GM23338 (cell line): ENCODE results near the gene NTN1. TPM values are rescaled to one million over a fixed set of nuclear protein-coding genes. Genes with fewer than 3 reads are reported as not detected.

ENCODE experiments used
- ATAC-seq: fragments of 200-7000 bp; cut with Tn5 transposase; 3 replicates; pipeline ENCODE4 v1.9.1; 2020
- DNase-seq: peaks from one replicate; pipeline ENCODE4 v3.0.0-alpha.2; 2015; ENCODE audit warnings: low spot score
- H2AFZ ChIP-seq: fragments of 200-600 bp; sonication (generic); 2 replicates; pipeline ENCODE4 v1.8.0; 2016; ENCODE audit warnings: antibody characterized with exemption, mild to moderate bottlenecking, moderate library complexity
- H3F3A ChIP-seq: fragments of 200-600 bp; sonication (generic); replicated peaks from 2 replicates; pipeline ENCODE4 v1.8.0; 2017; ENCODE audit warnings: antibody characterized with exemption, mixed run types, low read depth
- H3K27ac ChIP-seq: fragments of 200-600 bp; sonication (generic); 2 replicates; pipeline ENCODE4 v1.6.1; 2016; ENCODE audit warnings: low read depth
- H3K27me3 ChIP-seq: fragments of 200-600 bp; sonication (generic); 2 replicates; pipeline ENCODE4 v1.8.0; 2016; ENCODE audit warnings: mild to moderate bottlenecking, mixed run types, moderate library complexity; ENCODE audit not compliant: insufficient read depth
- H3K36me3 ChIP-seq: fragments of 200-600 bp; sonication (generic); 2 replicates; pipeline ENCODE4 v1.8.0; 2016; ENCODE audit warnings: mild to moderate bottlenecking; ENCODE audit not compliant: insufficient read depth
- H3K4me1 ChIP-seq: fragments of 200-600 bp; sonication (generic); 2 replicates; pipeline ENCODE4 v1.8.0; 2016; ENCODE audit warnings: mild to moderate bottlenecking, moderate library complexity; ENCODE audit not compliant: insufficient read depth
- H3K4me2 ChIP-seq: fragments of 200-600 bp; sonication (generic); 2 replicates; pipeline ENCODE4 v1.7.1; 2017; ENCODE audit warnings: mixed run types
- H3K4me3 ChIP-seq: fragments of 200-600 bp; sonication (generic); 2 replicates; pipeline ENCODE4 v1.6.1; 2016; ENCODE audit warnings: mixed run types
- H3K79me2 ChIP-seq: fragments of 200-600 bp; sonication (generic); replicated peaks from 2 replicates; pipeline ENCODE4 v1.8.0; 2017; ENCODE audit warnings: mild to moderate bottlenecking; ENCODE audit not compliant: insufficient read depth
- H3K9me2 ChIP-seq: fragments of 200-600 bp; sonication (generic); 2 replicates; pipeline ENCODE4 v1.8.0; 2017; ENCODE audit not compliant: insufficient read depth
- H4K20me1 ChIP-seq: fragments of 200-600 bp; sonication (generic); replicated peaks from 2 replicates; pipeline ENCODE4 v1.8.0; 2017; ENCODE audit warnings: mild to moderate bottlenecking; ENCODE audit not compliant: insufficient read depth
- H3K27ac Mint-ChIP-seq: 2 replicates; pipeline ENCODE4 v1.8.0; 2020; ENCODE audit warnings: inconsistent platforms, mild to moderate bottlenecking, moderate library complexity, mixed read lengths
- H3K27me3 Mint-ChIP-seq: 3 replicates; pipeline ENCODE4 v1.8.0; 2022; ENCODE audit warnings: low read depth, mild to moderate bottlenecking, moderate library complexity, mixed read lengths, inconsistent platforms; ENCODE audit not compliant: insufficient read depth, poor library complexity
- H3K36me3 Mint-ChIP-seq: 3 replicates; pipeline ENCODE4 v1.8.0; 2021; ENCODE audit warnings: low read depth, mild to moderate bottlenecking, inconsistent platforms, moderate library complexity, mixed read lengths
- H3K4me1 Mint-ChIP-seq: 3 replicates; pipeline ENCODE4 v1.8.0; 2020; ENCODE audit warnings: mild to moderate bottlenecking, inconsistent platforms, mixed read lengths
- H3K4me3 Mint-ChIP-seq: 3 replicates; pipeline ENCODE4 v1.8.0; 2021; ENCODE audit warnings: moderate library complexity, mild to moderate bottlenecking, inconsistent platforms, mixed read lengths
- H3K9me3 Mint-ChIP-seq: 3 replicates; pipeline ENCODE4 v1.8.0; 2020; ENCODE audit warnings: moderate library complexity, mild to moderate bottlenecking, inconsistent platforms, mixed read lengths
- CREB1 ChIP-seq: fragments of 250-450 bp; sonication (Bioruptor Pico); IDR thresholded peaks from 2 replicates; pipeline ENCODE4 v1.5.0; 2020; ENCODE audit warnings: low read depth, mild to moderate bottlenecking, moderate library complexity
- EZH2 ChIP-seq: fragments of 200-600 bp; sonication (generic); IDR thresholded peaks from one replicate; pipeline ENCODE4 v1.8.0; 2017; ENCODE audit warnings: antibody characterized with exemption, mild to moderate bottlenecking, low read depth; ENCODE audit not compliant: unreplicated experiment
- EZH2phosphoT487 ChIP-seq: fragments of 200-600 bp; sonication (generic); IDR thresholded peaks from one replicate; pipeline ENCODE4 v1.8.1; 2018; ENCODE audit warnings: antibody characterized with exemption; ENCODE audit not compliant: unreplicated experiment
- JUNB ChIP-seq: IDR thresholded peaks from one replicate; pipeline ENCODE4 v1.6.1; 2016; ENCODE audit warnings: antibody characterized with exemption; ENCODE audit not compliant: unreplicated experiment
- NANOG ChIP-seq: IDR thresholded peaks from 2 replicates; pipeline ENCODE4 v1.6.1; 2016; ENCODE audit warnings: antibody characterized with exemption, borderline replicate concordance
- POLR2AphosphoS5 ChIP-seq: IDR thresholded peaks from 2 replicates; pipeline ENCODE4 v1.6.1; 2016; ENCODE audit warnings: antibody characterized with exemption, low read depth
- STAT1 ChIP-seq: IDR thresholded peaks from one replicate; pipeline ENCODE4 v1.6.1; 2016; ENCODE audit warnings: antibody characterized with exemption; ENCODE audit not compliant: unreplicated experiment
- ZNF114 ChIP-seq: fragments of 250-450 bp; sonication (Bioruptor Pico); IDR thresholded peaks from 2 replicates; pipeline ENCODE4 v1.5.0; 2020; ENCODE audit warnings: mild to moderate bottlenecking, moderate library complexity
- polyA plus RNA-seq: library from polyadenylated mRNA; unstranded; fragments of >200 nt; fragmentation: Nextera tagmentation; extraction: Ambion mirVana; gene quantifications from 2 replicates; pipeline ENCODE4 v1.2.1, GENCODE V29; 2016
- total RNA-seq: library from RNA; depleted of rRNA; stranded (reverse); fragments of >200 nt; shearing (Covaris generic); gene quantifications from 2 replicates; pipeline ENCODE4 v1.2.3, GENCODE V29; 2014
- TF ChIP-seq, protein P1 (sequence below): IDR thresholded peaks from one replicate; pipeline ENCODE4 v1.6.1; 2018; ENCODE audit warnings: antibody characterized with exemption; ENCODE audit not compliant: unreplicated experiment
- TF ChIP-seq, protein P2 (sequence below): fragments of 250-450 bp; sonication (Bioruptor Pico); IDR thresholded peaks from 2 replicates; pipeline ENCODE4 v1.5.0; 2020; ENCODE audit warnings: mild to moderate bottlenecking, moderate library complexity
- TF ChIP-seq, protein P3 (sequence below): IDR thresholded peaks from 2 replicates; pipeline ENCODE4 v1.6.1; 2016; ENCODE audit warnings: antibody characterized with exemption

The NTN1 gene
- total and polyA plus RNA-seq, 2 experiments from 2014 or later = 0.57 to 2.6 TPM

DNA sequence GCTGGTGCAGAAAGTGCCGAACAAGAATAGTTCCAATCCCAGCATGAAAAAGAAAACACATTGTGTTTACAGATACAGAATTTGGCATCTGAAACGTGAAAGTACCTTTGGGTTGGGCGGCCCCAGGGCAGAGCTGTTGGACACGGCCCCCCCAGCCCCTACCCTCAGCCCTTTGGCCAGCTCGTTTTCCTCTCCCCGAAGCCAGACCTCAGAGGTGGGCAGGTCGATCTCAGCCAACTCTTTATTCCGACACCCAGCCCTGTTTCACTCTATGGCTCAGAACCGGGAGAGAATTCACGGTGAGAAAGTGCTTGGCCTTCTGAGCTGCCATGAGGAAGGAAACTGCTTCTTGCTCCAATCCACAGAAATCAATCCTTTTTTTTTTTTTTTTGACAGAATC lies 11.3 kb downstream of the NTN1 start (continued):
- TF ChIP-seq, protein P1, sequence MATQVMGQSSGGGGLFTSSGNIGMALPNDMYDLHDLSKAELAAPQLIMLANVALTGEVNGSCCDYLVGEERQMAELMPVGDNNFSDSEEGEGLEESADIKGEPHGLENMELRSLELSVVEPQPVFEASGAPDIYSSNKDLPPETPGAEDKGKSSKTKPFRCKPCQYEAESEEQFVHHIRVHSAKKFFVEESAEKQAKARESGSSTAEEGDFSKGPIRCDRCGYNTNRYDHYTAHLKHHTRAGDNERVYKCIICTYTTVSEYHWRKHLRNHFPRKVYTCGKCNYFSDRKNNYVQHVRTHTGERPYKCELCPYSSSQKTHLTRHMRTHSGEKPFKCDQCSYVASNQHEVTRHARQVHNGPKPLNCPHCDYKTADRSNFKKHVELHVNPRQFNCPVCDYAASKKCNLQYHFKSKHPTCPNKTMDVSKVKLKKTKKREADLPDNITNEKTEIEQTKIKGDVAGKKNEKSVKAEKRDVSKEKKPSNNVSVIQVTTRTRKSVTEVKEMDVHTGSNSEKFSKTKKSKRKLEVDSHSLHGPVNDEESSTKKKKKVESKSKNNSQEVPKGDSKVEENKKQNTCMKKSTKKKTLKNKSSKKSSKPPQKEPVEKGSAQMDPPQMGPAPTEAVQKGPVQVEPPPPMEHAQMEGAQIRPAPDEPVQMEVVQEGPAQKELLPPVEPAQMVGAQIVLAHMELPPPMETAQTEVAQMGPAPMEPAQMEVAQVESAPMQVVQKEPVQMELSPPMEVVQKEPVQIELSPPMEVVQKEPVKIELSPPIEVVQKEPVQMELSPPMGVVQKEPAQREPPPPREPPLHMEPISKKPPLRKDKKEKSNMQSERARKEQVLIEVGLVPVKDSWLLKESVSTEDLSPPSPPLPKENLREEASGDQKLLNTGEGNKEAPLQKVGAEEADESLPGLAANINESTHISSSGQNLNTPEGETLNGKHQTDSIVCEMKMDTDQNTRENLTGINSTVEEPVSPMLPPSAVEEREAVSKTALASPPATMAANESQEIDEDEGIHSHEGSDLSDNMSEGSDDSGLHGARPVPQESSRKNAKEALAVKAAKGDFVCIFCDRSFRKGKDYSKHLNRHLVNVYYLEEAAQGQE = no peak
- TF ChIP-seq JUNB = no peak
- TF ChIP-seq CREB1 (CRISPR knock-in tag) = no peak
- TF ChIP-seq ZNF114 (CRISPR knock-in tag) = no peak

DNA sequence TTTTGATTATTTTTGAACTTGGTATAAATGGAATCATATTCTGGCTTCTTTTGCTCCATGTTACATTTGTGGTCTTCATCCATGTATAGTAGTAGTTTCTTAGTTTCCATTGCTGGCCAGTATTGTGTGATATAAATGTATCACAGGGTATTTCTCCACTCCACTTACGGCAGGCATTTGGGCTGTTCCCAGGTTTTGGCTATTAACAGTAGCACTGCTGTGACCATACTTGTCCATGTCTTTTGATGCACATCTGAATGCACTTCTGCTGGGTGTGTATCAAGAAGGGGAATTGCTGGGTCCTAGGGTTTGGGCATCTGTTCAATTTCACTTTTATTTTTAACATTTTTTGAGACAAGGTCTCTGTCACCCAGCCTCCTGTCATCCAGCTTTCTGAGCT lies 13.9 kb downstream of the NTN1 start:
- H3K4me3 ChIP-seq = no peak overlapping the region
- DNase-seq (no peak), ATAC-seq (no peak)
- peaks cover 12% of the 10 kb centered on the region; the same call in 2 of the 3 replicates for H3K9me3 Mint-ChIP-seq
- H4K20me1 ChIP-seq = no peaks in the 10 kb centered on the region
- H3K36me3 ChIP-seq = no peaks in the 10 kb centered on the region
- H3K4me3 Mint-ChIP-seq = no peak overlapping the region
- no peaks in the 10 kb centered on the region for H3F3A ChIP-seq
- no peak overlapping the region for H2AFZ ChIP-seq
- H3K9me2 ChIP-seq = no peaks in the 10 kb centered on the region
- H3K4me1 ChIP-seq = no peaks in the 10 kb centered on the region
- no peak overlapping the region for H3K4me2 ChIP-seq
- no peak overlapping the region for H3K27ac ChIP-seq
- H3K36me3 Mint-ChIP-seq = no peaks in the 10 kb centered on the region
- H3K4me1 Mint-ChIP-seq = no peaks in the 10 kb centered on the region
- H3K27me3 Mint-ChIP-seq = peaks cover 12% of the 10 kb centered on the region
- H3K79me2 ChIP-seq = no peaks in the 10 kb centered on the region
- H3K27ac Mint-ChIP-seq = no peak overlapping the region
- H3K27me3 ChIP-seq = no peaks in the 10 kb centered on the region
- TF ChIP-seq CREB1 (CRISPR knock-in tag) (no peak), NANOG (no peak), EZH2phosphoT487 (no peak), POLR2AphosphoS5 (no peak), STAT1 (no peak), JUNB (no peak), ZNF114 (CRISPR knock-in tag) (no peak), EZH2 (no peak)
- TF ChIP-seq, protein P2, sequence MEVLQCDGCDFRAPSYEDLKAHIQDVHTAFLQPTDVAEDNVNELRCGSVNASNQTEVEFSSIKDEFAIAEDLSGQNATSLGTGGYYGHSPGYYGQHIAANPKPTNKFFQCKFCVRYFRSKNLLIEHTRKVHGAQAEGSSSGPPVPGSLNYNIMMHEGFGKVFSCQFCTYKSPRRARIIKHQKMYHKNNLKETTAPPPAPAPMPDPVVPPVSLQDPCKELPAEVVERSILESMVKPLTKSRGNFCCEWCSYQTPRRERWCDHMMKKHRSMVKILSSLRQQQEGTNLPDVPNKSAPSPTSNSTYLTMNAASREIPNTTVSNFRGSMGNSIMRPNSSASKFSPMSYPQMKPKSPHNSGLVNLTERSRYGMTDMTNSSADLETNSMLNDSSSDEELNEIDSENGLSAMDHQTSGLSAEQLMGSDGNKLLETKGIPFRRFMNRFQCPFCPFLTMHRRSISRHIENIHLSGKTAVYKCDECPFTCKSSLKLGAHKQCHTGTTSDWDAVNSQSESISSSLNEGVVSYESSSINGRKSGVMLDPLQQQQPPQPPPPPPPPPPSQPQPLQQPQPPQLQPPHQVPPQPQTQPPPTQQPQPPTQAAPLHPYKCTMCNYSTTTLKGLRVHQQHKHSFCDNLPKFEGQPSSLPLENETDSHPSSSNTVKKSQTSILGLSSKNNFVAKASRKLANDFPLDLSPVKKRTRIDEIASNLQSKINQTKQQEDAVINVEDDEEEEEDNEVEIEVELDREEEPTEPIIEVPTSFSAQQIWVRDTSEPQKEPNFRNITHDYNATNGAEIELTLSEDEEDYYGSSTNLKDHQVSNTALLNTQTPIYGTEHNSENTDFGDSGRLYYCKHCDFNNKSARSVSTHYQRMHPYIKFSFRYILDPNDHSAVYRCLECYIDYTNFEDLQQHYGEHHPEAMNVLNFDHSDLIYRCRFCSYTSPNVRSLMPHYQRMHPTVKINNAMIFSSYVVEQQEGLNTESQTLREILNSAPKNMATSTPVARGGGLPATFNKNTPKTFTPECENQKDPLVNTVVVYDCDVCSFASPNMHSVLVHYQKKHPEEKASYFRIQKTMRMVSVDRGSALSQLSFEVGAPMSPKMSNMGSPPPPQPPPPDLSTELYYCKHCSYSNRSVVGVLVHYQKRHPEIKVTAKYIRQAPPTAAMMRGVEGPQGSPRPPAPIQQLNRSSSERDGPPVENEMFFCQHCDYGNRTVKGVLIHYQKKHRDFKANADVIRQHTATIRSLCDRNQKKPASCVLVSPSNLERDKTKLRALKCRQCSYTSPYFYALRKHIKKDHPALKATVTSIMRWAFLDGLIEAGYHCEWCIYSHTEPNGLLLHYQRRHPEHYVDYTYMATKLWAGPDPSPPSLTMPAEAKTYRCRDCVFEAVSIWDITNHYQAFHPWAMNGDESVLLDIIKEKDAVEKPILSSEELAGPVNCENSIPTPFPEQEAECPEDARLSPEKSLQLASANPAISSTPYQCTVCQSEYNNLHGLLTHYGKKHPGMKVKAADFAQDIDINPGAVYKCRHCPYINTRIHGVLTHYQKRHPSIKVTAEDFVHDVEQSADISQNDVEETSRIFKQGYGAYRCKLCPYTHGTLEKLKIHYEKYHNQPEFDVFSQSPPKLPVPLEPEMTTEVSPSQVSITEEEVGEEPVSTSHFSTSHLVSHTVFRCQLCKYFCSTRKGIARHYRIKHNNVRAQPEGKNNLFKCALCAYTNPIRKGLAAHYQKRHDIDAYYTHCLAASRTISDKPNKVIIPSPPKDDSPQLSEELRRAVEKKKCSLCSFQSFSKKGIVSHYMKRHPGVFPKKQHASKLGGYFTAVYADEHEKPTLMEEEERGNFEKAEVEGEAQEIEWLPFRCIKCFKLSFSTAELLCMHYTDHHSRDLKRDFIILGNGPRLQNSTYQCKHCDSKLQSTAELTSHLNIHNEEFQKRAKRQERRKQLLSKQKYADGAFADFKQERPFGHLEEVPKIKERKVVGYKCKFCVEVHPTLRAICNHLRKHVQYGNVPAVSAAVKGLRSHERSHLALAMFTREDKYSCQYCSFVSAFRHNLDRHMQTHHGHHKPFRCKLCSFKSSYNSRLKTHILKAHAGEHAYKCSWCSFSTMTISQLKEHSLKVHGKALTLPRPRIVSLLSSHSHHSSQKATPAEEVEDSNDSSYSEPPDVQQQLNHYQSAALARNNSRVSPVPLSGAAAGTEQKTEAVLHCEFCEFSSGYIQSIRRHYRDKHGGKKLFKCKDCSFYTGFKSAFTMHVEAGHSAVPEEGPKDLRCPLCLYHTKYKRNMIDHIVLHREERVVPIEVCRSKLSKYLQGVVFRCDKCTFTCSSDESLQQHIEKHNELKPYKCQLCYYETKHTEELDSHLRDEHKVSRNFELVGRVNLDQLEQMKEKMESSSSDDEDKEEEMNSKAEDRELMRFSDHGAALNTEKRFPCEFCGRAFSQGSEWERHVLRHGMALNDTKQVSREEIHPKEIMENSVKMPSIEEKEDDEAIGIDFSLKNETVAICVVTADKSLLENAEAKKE (CRISPR knock-in tag) = no peak
- TF ChIP-seq, protein P3, sequence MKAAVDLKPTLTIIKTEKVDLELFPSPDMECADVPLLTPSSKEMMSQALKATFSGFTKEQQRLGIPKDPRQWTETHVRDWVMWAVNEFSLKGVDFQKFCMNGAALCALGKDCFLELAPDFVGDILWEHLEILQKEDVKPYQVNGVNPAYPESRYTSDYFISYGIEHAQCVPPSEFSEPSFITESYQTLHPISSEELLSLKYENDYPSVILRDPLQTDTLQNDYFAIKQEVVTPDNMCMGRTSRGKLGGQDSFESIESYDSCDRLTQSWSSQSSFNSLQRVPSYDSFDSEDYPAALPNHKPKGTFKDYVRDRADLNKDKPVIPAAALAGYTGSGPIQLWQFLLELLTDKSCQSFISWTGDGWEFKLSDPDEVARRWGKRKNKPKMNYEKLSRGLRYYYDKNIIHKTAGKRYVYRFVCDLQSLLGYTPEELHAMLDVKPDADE = no peak
- TF ChIP-seq, protein P1 = no peak
